ENCODE results near the gene AVP. TPM values are rescaled to one million over a fixed set of nuclear protein-coding genes. Genes with fewer than 3 reads are reported as not detected.
"Not testable (repeated sequence)": the region's sequence is repeated elsewhere in the genome, so short reads cannot be mapped to it uniquely, and the experiment has no call there.

The AVP gene
- total and polyA plus RNA-seq, 7 experiments from 2014 or later: 0.89 TPM; not detected in 6

DNA sequence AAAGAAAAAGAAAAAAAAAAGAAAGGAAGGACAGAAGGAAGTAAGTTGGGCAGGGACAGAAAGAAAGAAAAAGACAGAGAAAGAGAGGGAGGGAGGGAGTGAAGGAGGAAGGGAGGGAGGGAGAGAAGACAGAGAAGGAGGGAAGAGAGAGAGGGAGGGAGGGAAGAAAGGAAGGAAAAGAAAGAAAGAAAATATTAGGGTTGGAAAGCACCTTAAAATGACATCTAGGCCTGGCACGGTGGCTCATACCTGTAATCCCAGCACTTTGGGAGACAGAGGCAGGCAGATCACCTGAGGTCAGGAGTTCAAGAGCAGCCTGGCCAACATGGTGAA, 42.0 kb upstream of the AVP start:
- ChIA-PET CTCF (interaction anchor here (0.6 kb wide), 2 partner anchors 11 to 31 kb away, joined by 3 to 8 read pairs; no protein-coding TSS in a partner anchor), POLR2A (interaction anchor here (1.0 kb wide), 1 partner anchor 31 kb away, joined by 5 read pairs; no protein-coding TSS in a partner anchor)
- intact Hi-C loops (cut with micrococcal nuclease): no loop called here
- Mint-ChIP-seq H3K36me3 (peaks cover 0 to 39% (median 17%) of the 10 kb centered on the region in 5 donors), H3K27me3 (no peaks in the 10 kb centered on the region), H3K27ac (peak overlapping the region in 2 of 9 donors; percentile 58 to 61), H3K4me1 (peaks cover 18 to 35% (median 27%) of the 10 kb centered on the region in 7 donors), H3K9me3 (peaks cover 0 to 19% (median 3%) of the 10 kb centered on the region in 11 donors), H3K4me3 (no peak overlapping the region)
- no peak for DNase-seq
- Histone ChIP-seq H3K4me3 (ENCODE audit: low read length) (no peak overlapping the region), H3K4me1 (ENCODE audit: control insufficient read depth in 2 of 2, insufficient read depth in 2 of 2, low read length in 2 of 2) (peaks cover 5 to 21% of the 10 kb centered on the region in 2 donors), H3K27ac (ENCODE audit: low read depth, low read length) (no peak overlapping the region), H3K27me3 (ENCODE audit: control insufficient read depth in 2 of 2, insufficient read depth in 2 of 2, low read length in 2 of 2) (no peaks in the 10 kb centered on the region), H3K9me3 (ENCODE audit: control insufficient read depth in 2 of 3, low read length in 3 of 3) (no peaks in the 10 kb centered on the region), H3K36me3 (ENCODE audit: control insufficient read depth in 2 of 3, insufficient read depth in 3 of 3, low read length in 3 of 3) (peaks cover 0 to 7% (median 0%) of the 10 kb centered on the region in 3 experiments)
- ATAC-seq: no peak

DNA sequence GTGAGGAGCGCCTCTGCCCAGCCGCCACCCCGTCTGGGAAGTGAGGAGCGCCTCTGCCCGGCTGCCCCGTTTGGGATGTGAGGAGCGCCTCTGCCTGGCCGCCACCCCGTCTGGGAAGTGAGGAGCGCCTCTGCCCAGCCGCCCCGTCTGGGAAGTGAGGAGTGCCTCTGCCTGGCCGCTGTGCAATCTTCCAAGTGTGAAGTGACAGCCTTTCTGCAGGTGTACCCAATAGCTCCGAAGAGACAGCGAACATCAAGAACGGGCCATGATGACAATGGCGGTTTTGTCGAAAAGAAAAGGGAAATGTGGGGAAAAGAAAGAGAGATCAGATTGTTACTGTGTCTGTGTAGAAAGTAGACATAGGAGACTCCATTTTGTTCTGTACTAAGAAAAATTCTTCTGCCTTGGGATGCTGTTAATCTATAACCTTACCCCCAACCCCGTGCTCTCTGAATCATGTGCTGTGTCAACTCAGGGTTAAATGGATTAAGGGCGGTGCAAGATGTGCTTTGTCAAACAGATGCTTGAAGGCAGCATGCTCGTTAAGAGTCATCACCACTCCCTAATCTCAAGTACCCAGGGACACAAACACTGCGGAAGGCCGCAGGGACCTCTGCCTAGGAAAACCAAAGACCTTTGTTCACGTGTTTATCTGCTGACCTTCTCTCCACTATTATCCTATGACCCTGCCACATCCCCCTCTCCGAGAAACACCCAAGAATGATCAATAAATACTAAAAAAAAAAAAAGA, 41.4 kb upstream of the AVP start:
- H3K27ac ChIP-seq (ENCODE audit: low read depth, low read length); ATAC-seq; DNase-seq; H3K4me3 Mint-ChIP-seq; POLR2A ChIA-PET; H3K36me3 ChIP-seq (ENCODE audit: control insufficient read depth in 2 of 3, insufficient read depth in 3 of 3, low read length in 3 of 3); intact Hi-C loops (cut with micrococcal nuclease); H3K27me3 Mint-ChIP-seq; H3K27me3 ChIP-seq (ENCODE audit: control insufficient read depth in 2 of 2, insufficient read depth in 2 of 2, low read length in 2 of 2); H3K9me3 ChIP-seq (ENCODE audit: control insufficient read depth in 2 of 3, low read length in 3 of 3); H3K4me3 ChIP-seq (ENCODE audit: low read length): not testable (repeated sequence)
- Mint-ChIP-seq H3K27ac (peak overlapping the region in 2 of 9 donors; percentile 54 to 61), H3K9me3 (peaks cover 0 to 19% (median 3%) of the 10 kb centered on the region in 11 donors), H3K36me3 (peaks cover 0 to 43% (median 22%) of the 10 kb centered on the region in 5 donors), H3K4me1 (peaks cover 22 to 41% (median 32%) of the 10 kb centered on the region in 7 donors)
- CTCF ChIA-PET: interaction anchor here (0.6 kb wide), 1 partner anchor 32 kb away, joined by 8 read pairs; no protein-coding TSS in a partner anchor
- H3K4me1 ChIP-seq (ENCODE audit: control insufficient read depth in 2 of 2, insufficient read depth in 2 of 2, low read length in 2 of 2): peaks cover 5 to 27% of the 10 kb centered on the region in 2 donors

DNA sequence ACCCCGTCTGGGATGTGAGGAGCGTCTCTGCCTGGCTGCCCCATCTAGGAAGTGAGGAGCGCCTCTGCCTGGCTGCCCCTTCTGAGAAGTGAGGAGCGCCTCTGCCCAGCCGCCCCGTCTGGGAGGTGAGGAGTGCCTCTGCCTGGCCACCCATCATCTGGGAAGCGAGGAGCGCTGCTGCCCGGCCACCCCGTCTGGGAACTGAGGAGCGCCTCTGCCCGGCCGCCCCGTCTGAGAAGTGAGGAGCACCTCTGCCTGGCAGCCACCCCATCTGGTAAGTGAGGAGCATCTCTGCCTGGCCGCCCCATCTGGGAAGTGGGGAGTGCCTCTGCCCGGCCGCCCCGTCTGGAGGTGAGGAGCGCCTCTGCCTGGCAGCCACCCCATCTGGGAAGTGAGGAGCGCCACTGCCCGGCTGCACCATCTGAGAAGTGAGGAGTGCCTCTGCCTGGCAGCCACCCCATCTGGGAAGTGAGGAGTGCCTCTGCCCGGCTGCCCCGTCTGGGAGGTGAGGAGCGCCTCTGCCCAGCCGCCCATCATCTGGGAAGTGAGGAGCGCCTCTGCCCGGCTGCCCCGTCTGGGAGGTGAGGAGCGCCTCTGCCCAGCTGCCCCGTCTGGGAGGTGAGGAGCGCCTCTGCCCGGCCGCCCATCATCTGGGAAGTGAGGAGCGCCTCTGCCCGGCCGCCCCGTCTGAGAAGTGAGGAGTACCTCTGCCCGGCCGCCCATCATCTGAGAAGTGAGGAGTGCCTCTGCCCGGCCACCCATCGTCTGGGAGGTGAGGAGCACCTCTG, 40.4 kb upstream of the AVP start:
- H3K27me3 ChIP-seq (ENCODE audit: control insufficient read depth in 2 of 2, insufficient read depth in 2 of 2, low read length in 2 of 2); H3K27ac ChIP-seq (ENCODE audit: low read depth, low read length); ATAC-seq; CTCF ChIA-PET; DNase-seq; H3K9me3 ChIP-seq (ENCODE audit: control insufficient read depth in 2 of 3, low read length in 3 of 3); H3K27me3 Mint-ChIP-seq; H3K4me3 ChIP-seq (ENCODE audit: low read length); intact Hi-C loops (cut with micrococcal nuclease); H3K36me3 ChIP-seq (ENCODE audit: control insufficient read depth in 2 of 3, insufficient read depth in 3 of 3, low read length in 3 of 3): not testable (repeated sequence)
- Mint-ChIP-seq H3K9me3 (peaks cover 0 to 19% (median 3%) of the 10 kb centered on the region in 11 donors), H3K27ac (peak overlapping the region in 3 of 9 donors; percentile 43 to 99 (median 69)), H3K36me3 (peaks cover 0 to 46% (median 25%) of the 10 kb centered on the region in 5 donors), H3K4me1 (peaks cover 25 to 46% (median 36%) of the 10 kb centered on the region in 7 donors), H3K4me3 (peak overlapping the region in 1 of 10 donors; percentile 14)
- POLR2A ChIA-PET: interaction anchor here (0.7 kb wide), 1 partner anchor 77 kb away, joined by 3 read pairs; no protein-coding TSS in a partner anchor
- H3K4me1 ChIP-seq (ENCODE audit: control insufficient read depth in 2 of 2, insufficient read depth in 2 of 2, low read length in 2 of 2): peaks cover 5 to 33% of the 10 kb centered on the region in 2 donors

DNA sequence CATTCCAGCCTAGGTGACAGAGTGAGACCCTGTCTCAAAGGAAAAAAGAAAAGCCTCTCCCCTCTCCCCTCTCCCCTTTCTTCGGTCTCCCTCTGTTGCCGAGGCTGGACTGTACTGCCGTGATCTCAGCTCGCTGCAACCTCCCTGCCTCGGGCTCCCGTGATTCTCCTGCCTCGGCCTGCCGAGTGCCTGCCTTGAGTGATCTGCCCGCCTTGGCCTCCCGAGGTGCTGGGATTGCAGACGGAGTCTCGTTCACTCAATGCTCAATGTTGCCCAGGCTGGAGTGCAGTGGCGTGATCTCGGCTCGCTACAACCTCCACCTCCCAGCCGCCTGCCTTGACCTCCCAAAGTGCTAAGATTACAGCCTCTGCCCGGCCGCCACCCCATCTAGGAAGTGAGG, 39.6 kb upstream of the AVP start:
- peaks cover 0 to 47% (median 25%) of the 10 kb centered on the region in 5 donors for H3K36me3 Mint-ChIP-seq
- peaks cover 25 to 50% (median 42%) of the 10 kb centered on the region in 7 donors for H3K4me1 Mint-ChIP-seq
- H3K4me3 Mint-ChIP-seq: peak overlapping the region in 1 of 10 donors; percentile 53
- H3K27ac Mint-ChIP-seq: peak overlapping the region in 8 of 9 donors; percentile 43 to 100 (median 98)
- peaks cover 0 to 19% (median 3%) of the 10 kb centered on the region in 11 donors for H3K9me3 Mint-ChIP-seq
- POLR2A ChIA-PET: interaction anchor here (0.7 to 3.9 kb wide), 3 partner anchors 31 to 77 kb away, joined by 3 to 40 read pairs (median 22); no protein-coding TSS in a partner anchor
- H3K36me3 ChIP-seq (ENCODE audit: control insufficient read depth in 2 of 3, insufficient read depth in 3 of 3, low read length in 3 of 3); H3K27ac ChIP-seq (ENCODE audit: low read depth, low read length); intact Hi-C loops (cut with micrococcal nuclease); H3K9me3 ChIP-seq (ENCODE audit: control insufficient read depth in 2 of 3, low read length in 3 of 3); CTCF ChIA-PET; H3K4me3 ChIP-seq (ENCODE audit: low read length); DNase-seq; H3K27me3 Mint-ChIP-seq; H3K27me3 ChIP-seq (ENCODE audit: control insufficient read depth in 2 of 2, insufficient read depth in 2 of 2, low read length in 2 of 2); ATAC-seq: not testable (repeated sequence)
- H3K4me1 ChIP-seq (ENCODE audit: control insufficient read depth in 2 of 2, insufficient read depth in 2 of 2, low read length in 2 of 2): peaks cover 5 to 35% of the 10 kb centered on the region in 2 donors

DNA sequence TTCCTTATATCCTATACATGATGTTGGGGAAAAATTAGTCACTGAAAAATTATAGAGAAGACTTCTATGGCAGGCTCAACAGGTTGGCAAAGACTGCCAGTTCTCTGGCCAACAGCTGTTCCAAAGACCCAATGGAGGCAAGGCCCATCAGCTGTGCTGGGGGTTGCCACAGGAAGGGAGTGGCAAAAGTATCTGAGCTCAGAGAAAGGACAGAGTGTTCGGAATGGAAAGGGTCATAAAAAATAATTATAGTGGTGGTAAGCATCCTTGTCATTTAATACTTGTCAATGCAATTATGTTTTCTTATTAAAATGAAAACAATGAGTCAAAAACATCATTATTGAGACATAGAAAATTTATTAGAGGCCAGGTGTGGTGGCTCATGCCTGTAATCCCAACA, 39.0 kb upstream of the AVP start:
- no peaks in the 10 kb centered on the region for H3K9me3 ChIP-seq (ENCODE audit: control insufficient read depth in 2 of 3, low read length in 3 of 3)
- H3K9me3 Mint-ChIP-seq: peaks cover 0 to 19% (median 3%) of the 10 kb centered on the region in 11 donors
- CTCF ChIA-PET: no interaction called here
- H3K4me3 Mint-ChIP-seq: peak overlapping the region in 8 of 10 donors; percentile 1 to 91 (median 61)
- no peak for DNase-seq
- H3K36me3 Mint-ChIP-seq: peaks cover 0 to 47% (median 22%) of the 10 kb centered on the region in 5 donors
- H3K27me3 ChIP-seq (ENCODE audit: control insufficient read depth in 2 of 2, insufficient read depth in 2 of 2, low read length in 2 of 2): no peaks in the 10 kb centered on the region
- no peaks in the 10 kb centered on the region for H3K27me3 Mint-ChIP-seq
- intact Hi-C loops (cut with micrococcal nuclease): loop anchor here in 1 of 2 donors (2.0 kb wide), 1 partner anchor 19 kb away; no protein-coding TSS in a partner anchor
- ATAC-seq: no peak
- peaks cover 0 to 7% (median 0%) of the 10 kb centered on the region in 3 experiments for H3K36me3 ChIP-seq (ENCODE audit: control insufficient read depth in 2 of 3, insufficient read depth in 3 of 3, low read length in 3 of 3)
- POLR2A ChIA-PET: interaction anchor here (0.7 to 3.9 kb wide), 5 partner anchors 8 to 55 kb away, joined by 3 to 40 read pairs (median 3); no protein-coding TSS in a partner anchor
- no peak overlapping the region for H3K4me3 ChIP-seq (ENCODE audit: low read length)
- H3K4me1 ChIP-seq (ENCODE audit: control insufficient read depth in 2 of 2, insufficient read depth in 2 of 2, low read length in 2 of 2): peaks cover 5 to 37% of the 10 kb centered on the region in 2 donors
- peaks cover 25 to 50% (median 45%) of the 10 kb centered on the region in 7 donors for H3K4me1 Mint-ChIP-seq
- H3K27ac Mint-ChIP-seq: peak overlapping the region; percentile 97 to 100 (median 99)
- H3K27ac ChIP-seq (ENCODE audit: low read depth, low read length): peak overlapping the region; percentile 82
